ENCODE results near the gene DQX1.
A peak's percentile ranks its signal among the peaks of the same experiment; 100 is the strongest.

The DQX1 gene

GRCh38 chr2:74507145-74507925 lies 18.7 kb downstream of the DQX1 start, which contains the start of gene PCGF1 (continued):
- TF ChIP-seq ZNF223 (tag by site-specific recombination; IDR thresholded peaks at IDR 0.05), result no peak
- TF ChIP-seq PRDM1 (tag by site-specific recombination; IDR thresholded peaks at IDR 0.05), result no peak
- peak; percentile 67 for TF ChIP-seq WT1 (tag by site-specific recombination; IDR thresholded peaks at IDR 0.05)
- no peak for TF ChIP-seq ZNF768 (tag by site-specific recombination; IDR thresholded peaks at IDR 0.05)
- peak; percentile 67 for TF ChIP-seq ZXDB (tag by site-specific recombination; IDR thresholded peaks at IDR 0.05)
- TF ChIP-seq ZSCAN23 (tag by site-specific recombination; IDR thresholded peaks at IDR 0.05), result 0 out of 2 replicates have a peak, but pooled peaks have one; percentile 22
- TF ChIP-seq ZNF501 (tag by site-specific recombination; IDR thresholded peaks at IDR 0.05), result peak; percentile 66; the same call in 1 of the 2 replicates
- peak; percentile 45 for TF ChIP-seq REST (tag by site-specific recombination; IDR thresholded peaks at IDR 0.05)
- TF ChIP-seq ZNF843 (tag by site-specific recombination; IDR thresholded peaks at IDR 0.05), result peak; percentile 53; the same call in 1 of the 2 replicates
- peak; percentile 47; the same call in 1 of the 2 replicates for TF ChIP-seq ZSCAN4 (tag by site-specific recombination; IDR thresholded peaks at IDR 0.05)
- no peak for TF ChIP-seq ZNF792 (tag by site-specific recombination; IDR thresholded peaks at IDR 0.05)
- 0 out of 2 replicates have a peak, but pooled peaks have one; percentile 38 for TF ChIP-seq PRDM4 (tag by site-specific recombination; IDR thresholded peaks at IDR 0.05)
- no peak for TF ChIP-seq ZNF555 (tag by site-specific recombination; conservative IDR thresholded peaks at IDR 0.05)
- peak; percentile 96 for TF ChIP-seq ZBTB10 (tag by site-specific recombination; IDR thresholded peaks at IDR 0.05)
- peak; percentile 80 for TF ChIP-seq YY2 (tag by site-specific recombination; IDR thresholded peaks at IDR 0.05)
- 0 out of 2 replicates have a peak, but pooled peaks have one; percentile 38 for TF ChIP-seq OVOL3 (tag by site-specific recombination; IDR thresholded peaks at IDR 0.05)
- TF ChIP-seq ZNF629 (tag by site-specific recombination; IDR thresholded peaks at IDR 0.05), result peak; percentile 60; the same call in 1 of the 2 replicates
- 0 out of 2 replicates have a peak, but pooled peaks have one; percentile 59 for TF ChIP-seq GLI4 (tag by site-specific recombination; IDR thresholded peaks at IDR 0.05)
- peak; percentile 55; the same call in 1 of the 2 replicates for TF ChIP-seq ZNF24 (tag by site-specific recombination; IDR thresholded peaks at IDR 0.05)
- peak; percentile 71 for TF ChIP-seq KLF8 (tag by site-specific recombination; IDR thresholded peaks at IDR 0.05)
- TF ChIP-seq ZFHX2 (tag by site-specific recombination; conservative IDR thresholded peaks at IDR 0.05), result peak; percentile 62
- TF ChIP-seq ZNF112 (tag by site-specific recombination; IDR thresholded peaks at IDR 0.05), result no peak
- TF ChIP-seq CTCF (tag by site-specific recombination; IDR thresholded peaks at IDR 0.05), result peak; percentile 100
